ENCODE data around the gene SORCS2. TPM values are rescaled to one million over a fixed set of nuclear protein-coding genes. Genes with fewer than 3 reads are reported as not detected.

The SORCS2 gene
- total and polyA plus RNA-seq, 4 donors = 2.2 to 7.7 (median 2.5) TPM

GRCh38 chr4:7740866-7741525 lies 548.7 kb downstream of the SORCS2 start:
- WGBS, 2 donors = 93% methylated on average over 19 of the region's 19 CpGs
- DNase-seq = no peak
- Histone ChIP-seq H3K27me3 (ENCODE audit: control insufficient read depth in 3 of 3, insufficient read depth in 3 of 3, low read length in 2 of 3) (no peaks in the 10 kb centered on the region), H3K4me1 (ENCODE audit: control insufficient read depth in 5 of 5, insufficient read depth in 5 of 5, low read length in 5 of 5) (peaks cover 0 to 6% (median 4%) of the 10 kb centered on the region in 5 donors), H3K9ac (ENCODE audit: insufficient read depth in 1 of 2, low read length in 2 of 2) (no peak overlapping the region), H3K36me3 (ENCODE audit: control insufficient read depth in 4 of 4, insufficient read depth in 4 of 4, low read length in 4 of 4) (no peaks in the 10 kb centered on the region), H3K9me3 (ENCODE audit: control insufficient read depth in 4 of 4, insufficient read depth in 3 of 4, low read length in 3 of 4) (peaks cover 0 to 17% (median 0%) of the 10 kb centered on the region in 4 donors), H3K27ac (ENCODE audit: low read depth in 1 of 2, low read length in 1 of 2) (no peak overlapping the region), H3K4me3 (no peak overlapping the region)
- no peak for ATAC-seq (ENCODE audit: insufficient read depth, low FRiP score)
- TF ChIP-seq CTCF (IDR thresholded peaks at IDR 0.05; ENCODE audit: control extremely low read depth, extremely low read depth) = no peak

- Histone ChIP-seq H3K36me3 (ENCODE audit: control insufficient read depth in 4 of 4, insufficient read depth in 4 of 4, low read length in 4 of 4) (no peaks in the 10 kb centered on the region), H3K9ac (ENCODE audit: insufficient read depth in 1 of 2, low read length in 2 of 2) (no peak overlapping the region), H3K27me3 (ENCODE audit: control insufficient read depth in 3 of 3, insufficient read depth in 3 of 3, low read length in 2 of 3) (no peaks in the 10 kb centered on the region), H3K4me3 (no peak overlapping the region), H3K4me1 (ENCODE audit: control insufficient read depth in 5 of 5, insufficient read depth in 5 of 5, low read length in 5 of 5) (peaks cover 0 to 6% (median 4%) of the 10 kb centered on the region in 5 donors), H3K9me3 (ENCODE audit: control insufficient read depth in 4 of 4, insufficient read depth in 3 of 4, low read length in 3 of 4) (peaks cover 0 to 11% (median 0%) of the 10 kb centered on the region in 4 donors), H3K27ac (ENCODE audit: low read depth in 1 of 2, low read length in 1 of 2) (no peak overlapping the region)
- no peak for TF ChIP-seq CTCF (IDR thresholded peaks at IDR 0.05; ENCODE audit: control extremely low read depth, extremely low read depth)
- ATAC-seq (ENCODE audit: insufficient read depth, low FRiP score) (no peak), DNase-seq (no peak)
- WGBS, 2 donors = 91 to 93% methylated on average over 18 of the region's 18 CpGs
Measured at GRCh38 chr4:7741946-7742806, 549.8 kb downstream of the SORCS2 start.

DNA sequence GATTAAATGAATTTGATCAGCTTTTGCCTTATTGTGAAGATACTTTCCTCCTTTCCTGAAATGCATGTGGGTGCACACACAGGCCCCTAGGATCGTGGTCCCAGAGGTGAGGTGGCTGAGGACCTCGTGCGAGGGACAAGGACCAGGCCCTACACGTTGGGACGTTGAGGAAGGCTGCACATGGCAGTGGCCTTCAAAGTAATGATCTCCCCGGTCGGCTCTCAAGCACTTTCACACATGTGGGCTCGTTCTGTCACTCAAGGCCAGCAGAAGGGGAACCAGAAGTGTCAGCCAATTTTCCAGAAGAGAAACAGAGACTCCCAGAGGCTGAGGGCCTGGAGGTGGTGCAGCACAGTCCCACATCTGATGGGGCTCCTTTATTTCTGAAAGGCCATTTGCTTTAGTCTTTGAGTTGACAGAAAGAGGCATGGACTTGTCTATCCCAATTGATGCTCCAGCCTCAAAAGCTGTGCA lies 550.5 kb downstream of the SORCS2 start:
- DNase-seq = no peak
- 69 to 78% methylated on average over 8 of the region's 8 CpGs for whole genome bisulfite sequencing, 2 donors

More for the DNA sequence above, 550.5 kb downstream of the SORCS2 start:
- Histone ChIP-seq H3K36me3 (ENCODE audit: control insufficient read depth in 4 of 4, insufficient read depth in 4 of 4, low read length in 4 of 4) (no peaks in the 10 kb centered on the region), H3K4me1 (ENCODE audit: control insufficient read depth in 5 of 5, insufficient read depth in 5 of 5, low read length in 5 of 5) (peaks cover 0 to 6% (median 4%) of the 10 kb centered on the region in 5 donors), H3K4me3 (no peak overlapping the region), H3K9me3 (ENCODE audit: control insufficient read depth in 4 of 4, insufficient read depth in 3 of 4, low read length in 3 of 4) (peaks cover 0 to 5% (median 0%) of the 10 kb centered on the region in 4 donors), H3K27ac (ENCODE audit: low read depth in 1 of 2, low read length in 1 of 2) (no peak overlapping the region), H3K9ac (ENCODE audit: insufficient read depth in 1 of 2, low read length in 2 of 2) (no peak overlapping the region), H3K27me3 (ENCODE audit: control insufficient read depth in 3 of 3, insufficient read depth in 3 of 3, low read length in 2 of 3) (no peaks in the 10 kb centered on the region)
- ATAC-seq (ENCODE audit: insufficient read depth, low FRiP score) = no peak
- TF ChIP-seq CTCF (IDR thresholded peaks at IDR 0.05; ENCODE audit: control extremely low read depth, extremely low read depth) = no peak
